ENCODE results near the gene ADI1. TPM values are rescaled to one million over a fixed set of nuclear protein-coding genes. Genes with fewer than 3 reads are reported as not detected.

ADI1 gene, protein sequence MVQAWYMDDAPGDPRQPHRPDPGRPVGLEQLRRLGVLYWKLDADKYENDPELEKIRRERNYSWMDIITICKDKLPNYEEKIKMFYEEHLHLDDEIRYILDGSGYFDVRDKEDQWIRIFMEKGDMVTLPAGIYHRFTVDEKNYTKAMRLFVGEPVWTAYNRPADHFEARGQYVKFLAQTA
- total RNA-seq: 41.9 TPM
- polyA plus RNA-seq: 78.3 TPM

DNA sequence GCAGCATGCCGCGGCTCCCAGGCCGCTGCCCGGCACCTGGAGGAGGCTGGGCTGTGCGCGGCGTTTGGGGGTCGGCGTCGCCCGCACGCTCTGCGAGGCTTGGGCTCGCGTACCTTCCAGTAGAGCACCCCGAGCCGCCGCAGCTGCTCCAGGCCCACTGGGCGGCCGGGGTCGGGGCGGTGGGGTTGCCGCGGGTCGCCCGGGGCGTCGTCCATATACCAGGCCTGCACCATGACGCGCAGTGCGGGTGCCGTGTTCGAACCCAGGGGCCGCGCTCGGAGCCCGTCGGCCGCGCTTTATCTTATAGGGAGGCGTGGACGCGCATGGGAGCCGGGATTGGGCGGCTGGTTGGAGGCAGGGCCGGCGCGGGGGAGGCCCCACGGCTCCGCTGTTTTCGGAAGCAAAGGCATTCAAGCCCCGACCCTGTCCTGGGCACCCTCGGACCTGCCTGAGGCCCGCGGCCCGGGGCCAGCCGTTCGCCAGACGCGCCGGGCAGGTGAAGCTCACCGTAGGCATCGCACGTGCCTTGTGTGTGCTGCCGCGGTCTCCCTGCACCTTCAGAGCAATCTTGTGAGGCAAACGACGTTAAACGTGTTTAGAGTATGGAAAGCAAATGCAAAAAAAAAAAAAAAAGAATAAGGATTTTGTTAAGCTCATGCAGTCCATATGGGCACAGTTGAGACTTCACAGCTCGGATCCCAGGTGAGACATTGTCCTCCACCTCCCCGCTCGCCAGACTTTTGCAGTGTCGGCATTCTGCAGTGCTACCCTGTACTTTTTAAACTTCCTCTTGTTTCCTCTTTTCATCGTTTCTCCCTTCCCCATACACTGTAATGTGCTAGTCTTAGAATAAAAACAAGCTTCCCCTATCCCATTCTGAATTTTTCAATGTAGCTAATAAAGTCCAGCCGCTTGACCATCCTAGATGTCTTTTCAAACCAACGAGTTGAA, at the start of gene ADI1:
Gene ADI1, minus strand, starts transcription at position 277 of the 951 bp plus-strand sequence. Its CDS starts 44 bp downstream, at position 233.
- peak within 1 kb of the TSS; percentile 80 for H3K4me3 ChIP-seq (ENCODE audit: low read depth, low read length)
- peaks cover 6% of the 10 kb centered on the region for H3K4me1 ChIP-seq (ENCODE audit: insufficient read depth)
- no peak for DNase-seq (ENCODE audit: extremely low spot score)
- H3K27ac ChIP-seq (ENCODE audit: low read depth): peak within 1 kb of the TSS; percentile 95
- 2% methylated on average over 76 of the region's 76 CpGs for WGBS
- H3K36me3 ChIP-seq (ENCODE audit: insufficient read depth): no peaks in the 10 kb centered on the region

GRCh38 chr2:3566806-3567205, 47.5 kb upstream of the ADI1 start:
- no peak overlapping the region for H3K4me3 ChIP-seq (ENCODE audit: low read depth, low read length)
- no peak for DNase-seq (ENCODE audit: extremely low spot score)
- H3K4me1 ChIP-seq (ENCODE audit: insufficient read depth): no peaks in the 10 kb centered on the region
- WGBS: 94% methylated on average over 9 of the region's 9 CpGs
- H3K36me3 ChIP-seq (ENCODE audit: insufficient read depth): no peaks in the 10 kb centered on the region
- H3K27ac ChIP-seq (ENCODE audit: low read depth): no peak overlapping the region

DNA sequence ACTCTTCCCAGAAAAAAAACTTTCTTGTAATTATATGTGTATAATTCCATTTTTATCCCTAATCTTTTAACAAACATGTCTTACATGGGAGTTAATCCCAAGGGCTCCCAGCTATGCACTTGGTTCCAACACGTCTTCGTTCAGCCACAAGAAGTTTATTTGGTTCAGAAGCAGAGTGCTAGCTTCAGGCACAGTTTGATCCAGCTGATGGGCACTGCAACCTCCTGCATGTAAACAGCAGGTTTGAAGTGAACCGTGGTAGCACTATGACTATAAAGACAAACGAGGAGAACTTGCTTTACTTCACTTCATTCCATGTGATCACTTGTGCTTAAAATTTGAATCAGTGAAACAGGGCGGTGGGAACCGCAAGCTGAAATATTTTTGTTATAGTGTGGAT, 45.8 kb upstream of the ADI1 start:
- Histone ChIP-seq H3K36me3 (ENCODE audit: insufficient read depth) (no peaks in the 10 kb centered on the region), H3K4me3 (ENCODE audit: low read depth, low read length) (no peak overlapping the region), H3K27ac (ENCODE audit: low read depth) (no peak overlapping the region), H3K4me1 (ENCODE audit: insufficient read depth) (no peaks in the 10 kb centered on the region)
- DNase-seq (ENCODE audit: extremely low spot score): no peak
- WGBS: 90% methylated on average over 6 of the region's 6 CpGs

DNA sequence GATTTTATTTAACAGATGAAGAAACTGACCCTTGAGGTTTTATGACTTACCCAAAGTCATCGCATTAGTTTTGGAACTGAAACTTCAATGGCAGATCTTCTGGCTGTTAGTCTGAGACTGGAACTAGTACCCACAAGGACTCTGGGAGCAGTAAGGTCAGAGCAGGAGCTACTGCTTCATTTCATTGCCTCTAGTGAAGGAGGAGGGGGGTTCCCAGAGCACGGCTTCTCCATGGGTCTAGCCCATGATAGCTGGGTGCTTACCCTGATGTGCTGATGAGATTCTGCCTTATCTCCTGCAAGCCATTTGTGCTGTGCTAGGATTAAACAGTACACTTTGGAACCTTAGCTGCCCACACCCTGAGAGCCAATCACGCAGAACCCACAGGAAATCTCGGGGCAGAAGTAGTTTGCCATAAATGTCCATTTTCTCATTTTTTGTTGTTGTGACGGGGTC, 44.2 kb upstream of the ADI1 start:
- Histone ChIP-seq H3K4me1 (ENCODE audit: insufficient read depth) (no peaks in the 10 kb centered on the region), H3K27ac (ENCODE audit: low read depth) (no peak overlapping the region), H3K4me3 (ENCODE audit: low read depth, low read length) (no peak overlapping the region), H3K36me3 (ENCODE audit: insufficient read depth) (no peaks in the 10 kb centered on the region)
- 92% methylated on average over 5 of the region's 5 CpGs for WGBS
- no peak for DNase-seq (ENCODE audit: extremely low spot score)

- H3K4me1 ChIP-seq (ENCODE audit: insufficient read depth): no peaks in the 10 kb centered on the region
- H3K36me3 ChIP-seq (ENCODE audit: insufficient read depth): no peaks in the 10 kb centered on the region
- peak within 1 kb of the TSS; percentile 93 for H3K4me3 ChIP-seq (ENCODE audit: low read depth, low read length)
- under 1% methylated on average over 67 of the region's 67 CpGs for WGBS
- H3K27ac ChIP-seq (ENCODE audit: low read depth): peak within 1 kb of the TSS; percentile 90
- DNase-seq (ENCODE audit: extremely low spot score): peak; percentile 94
These were observed 39.1 kb upstream of the ADI1 start, which contains the start of gene RNASEH1 for GRCh38 chr2:3558205-3559014. TSS of gene RNASEH1 (minus strand) at chr2:3558333. CDS start at chr2:3558260, 73 bp downstream.

GRCh38 chr2:3557639-3558204, 38.4 kb upstream of the ADI1 start:
- Histone ChIP-seq H3K4me3 (ENCODE audit: low read depth, low read length) (peak overlapping the region; percentile 93), H3K27ac (ENCODE audit: low read depth) (peak overlapping the region; percentile 90), H3K4me1 (ENCODE audit: insufficient read depth) (no peaks in the 10 kb centered on the region), H3K36me3 (ENCODE audit: insufficient read depth) (no peaks in the 10 kb centered on the region)
- under 1% methylated on average over 40 of the region's 40 CpGs for WGBS
- no peak for DNase-seq (ENCODE audit: extremely low spot score)

DNA sequence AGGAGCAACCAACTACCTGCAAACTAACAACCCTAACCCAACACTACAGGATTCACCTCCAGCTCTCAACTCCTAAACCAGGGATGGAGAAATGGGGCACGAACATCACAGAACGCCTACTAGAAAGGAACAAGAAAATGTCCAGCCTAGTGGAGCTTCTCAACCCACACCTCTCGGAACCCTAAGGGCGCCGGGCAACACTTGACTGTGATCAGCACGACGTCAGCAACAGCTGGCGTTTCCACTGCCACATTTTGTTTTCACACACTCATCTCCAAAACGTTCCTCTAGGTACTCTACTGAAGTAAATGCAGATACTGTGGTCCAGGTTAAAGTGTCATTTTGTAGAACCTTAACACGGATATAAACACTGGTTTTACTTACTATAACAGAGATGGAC, 34.6 kb upstream of the ADI1 start:
- Histone ChIP-seq H3K27ac (ENCODE audit: low read depth) (no peak overlapping the region), H3K36me3 (ENCODE audit: insufficient read depth) (peaks cover 2% of the 10 kb centered on the region), H3K4me3 (ENCODE audit: low read depth, low read length) (no peak overlapping the region), H3K4me1 (ENCODE audit: insufficient read depth) (no peaks in the 10 kb centered on the region)
- no peak for DNase-seq (ENCODE audit: extremely low spot score)
- 91% methylated on average over 10 of the region's 10 CpGs for WGBS

DNA sequence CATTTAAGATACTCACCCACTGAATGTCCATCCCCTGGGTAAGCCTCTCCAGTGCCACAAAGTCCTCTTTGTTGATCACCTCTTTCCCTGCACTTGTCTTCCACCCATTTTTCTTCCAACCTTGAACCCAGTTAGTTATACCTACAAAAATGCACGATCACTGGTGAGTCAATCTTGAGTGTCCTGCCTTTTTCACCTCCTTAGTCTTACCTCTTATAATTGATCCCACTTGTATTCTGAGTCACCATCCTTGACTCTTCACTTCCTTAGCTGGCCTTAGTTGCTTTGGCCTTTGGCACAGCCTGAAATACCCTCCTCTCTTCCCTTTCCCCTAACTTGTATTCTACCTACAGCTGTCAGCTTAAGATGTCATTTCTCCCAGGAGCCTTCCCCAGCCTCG, 28.6 kb upstream of the ADI1 start:
- peaks cover 9% of the 10 kb centered on the region for H3K36me3 ChIP-seq (ENCODE audit: insufficient read depth)
- 97% methylated on average over 2 of the region's 2 CpGs for WGBS

GRCh38 chr2:3545788-3546478, 26.6 kb upstream of the ADI1 start:
- no peak overlapping the region for H3K4me3 ChIP-seq (ENCODE audit: low read depth, low read length)
- WGBS: 83% methylated on average over 10 of the region's 10 CpGs
- H3K36me3 ChIP-seq (ENCODE audit: insufficient read depth): peaks cover 11% of the 10 kb centered on the region
- DNase-seq (ENCODE audit: extremely low spot score): no peak
- no peak overlapping the region for H3K27ac ChIP-seq (ENCODE audit: low read depth)
- no peaks in the 10 kb centered on the region for H3K4me1 ChIP-seq (ENCODE audit: insufficient read depth)

More for the DNA sequence above, 28.6 kb upstream of the ADI1 start:
- no peaks in the 10 kb centered on the region for H3K4me1 ChIP-seq (ENCODE audit: insufficient read depth)
- no peak overlapping the region for H3K4me3 ChIP-seq (ENCODE audit: low read depth, low read length)
- H3K27ac ChIP-seq (ENCODE audit: low read depth): no peak overlapping the region
- DNase-seq (ENCODE audit: extremely low spot score): no peak

- Histone ChIP-seq H3K27ac (ENCODE audit: low read depth) (no peak overlapping the region), H3K36me3 (ENCODE audit: insufficient read depth) (peaks cover 9% of the 10 kb centered on the region), H3K4me1 (ENCODE audit: insufficient read depth) (no peaks in the 10 kb centered on the region), H3K4me3 (ENCODE audit: low read depth, low read length) (no peak overlapping the region)
- 74% methylated on average over 6 of the region's 6 CpGs for WGBS
- DNase-seq (ENCODE audit: extremely low spot score): no peak
These were observed 23.8 kb upstream of the ADI1 start for GRCh38 chr2:3543023-3543683.

- WGBS: 94% methylated on average over 5 of the region's 5 CpGs
- peaks cover 9% of the 10 kb centered on the region for H3K36me3 ChIP-seq (ENCODE audit: insufficient read depth)
- no peak for DNase-seq (ENCODE audit: extremely low spot score)
These were observed 22.8 kb upstream of the ADI1 start for GRCh38 chr2:3542107-3542506.

GRCh38 chr2:3539836-3540235, 20.5 kb upstream of the ADI1 start:
- no peak for DNase-seq (ENCODE audit: extremely low spot score)
- H3K4me3 ChIP-seq (ENCODE audit: low read depth, low read length): no peak overlapping the region
- 87% methylated on average over 9 of the region's 9 CpGs for WGBS
- peaks cover 5% of the 10 kb centered on the region for H3K36me3 ChIP-seq (ENCODE audit: insufficient read depth)
- no peaks in the 10 kb centered on the region for H3K4me1 ChIP-seq (ENCODE audit: insufficient read depth)
- no peak overlapping the region for H3K27ac ChIP-seq (ENCODE audit: low read depth)

More at GRCh38 chr2:3542107-3542506, 22.8 kb upstream of the ADI1 start:
- Histone ChIP-seq H3K4me1 (ENCODE audit: insufficient read depth) (no peaks in the 10 kb centered on the region), H3K27ac (ENCODE audit: low read depth) (no peak overlapping the region), H3K4me3 (ENCODE audit: low read depth, low read length) (no peak overlapping the region)
